ENCODE data around the gene RIMKLA. TPM values are rescaled to one million over a fixed set of nuclear protein-coding genes. Genes with fewer than 3 reads are reported as not detected.

The RIMKLA gene
- total and polyA plus RNA-seq, 2 of the 13 experiments (the other 11 are each of a cell fraction or from before 2014, with no cell fraction given), result 2.5 to 3.8 TPM

GRCh38 chr1:42380586-42381279 lies at the start of gene RIMKLA (continued):
- TF ChIP-seq AHDC1 (CRISPR knock-in tag; IDR thresholded peaks at IDR 0.05; ENCODE audit: borderline replicate concordance) (no peak), SALL1 (CRISPR knock-in tag; IDR thresholded peaks at IDR 0.05) (peak; percentile 41; the same call in 1 of the 2 replicates), MTF1 (CRISPR knock-in tag; IDR thresholded peaks at IDR 0.05) (no peak), FOXO1 (CRISPR knock-in tag; IDR thresholded peaks at IDR 0.05) (no peak; the same call in 1 of the 2 replicates), HES4 (CRISPR knock-in tag; IDR thresholded peaks at IDR 0.05; ENCODE audit: borderline replicate concordance) (no peak), ZNF704 (CRISPR knock-in tag; IDR thresholded peaks at IDR 0.05; ENCODE audit: borderline replicate concordance) (no peak), ZNF33A (CRISPR knock-in tag; IDR thresholded peaks at IDR 0.05; ENCODE audit: borderline replicate concordance) (no peak), ZNF792 (CRISPR knock-in tag; IDR thresholded peaks at IDR 0.05) (no peak), ZNF607 (CRISPR knock-in tag; IDR thresholded peaks at IDR 0.05; ENCODE audit: borderline replicate concordance) (no peak; the same call in 1 of the 2 replicates), ZNF350 (CRISPR knock-in tag; IDR thresholded peaks at IDR 0.05; ENCODE audit: borderline replicate concordance, low read depth) (no peak), ZNF512B (CRISPR knock-in tag; IDR thresholded peaks at IDR 0.05; ENCODE audit: borderline replicate concordance) (no peak), TRIM24 (CRISPR knock-in tag; IDR thresholded peaks at IDR 0.05) (no peak), KAT7 (CRISPR knock-in tag; IDR thresholded peaks at IDR 0.05; ENCODE audit: borderline replicate concordance) (no peak), ZEB1 (IDR thresholded peaks at IDR 0.05; ENCODE audit: insufficient replicate concordance, low read depth) (no peak), FOXK2 (IDR thresholded peaks at IDR 0.05) (no peak), ZNF160 (CRISPR knock-in tag; IDR thresholded peaks at IDR 0.05) (no peak), KDM1A (CRISPR knock-in tag; IDR thresholded peaks at IDR 0.05) (no peak), ZNF260 (CRISPR knock-in tag; IDR thresholded peaks at IDR 0.05; ENCODE audit: borderline replicate concordance, low read depth) (no peak), SRF (IDR thresholded peaks at IDR 0.05; ENCODE audit: low read depth, low read length) (no peak), ZNF619 (CRISPR knock-in tag; IDR thresholded peaks at IDR 0.05) (no peak), ZBTB1 (CRISPR knock-in tag; IDR thresholded peaks at IDR 0.05; ENCODE audit: borderline replicate concordance) (no peak), ZNF629 (CRISPR knock-in tag; conservative IDR thresholded peaks at IDR 0.05) (0 out of 2 replicates have a peak, but pooled peaks have one; percentile 9)

Data from HepG2 (cell line).